SU-DHL-6 (cell line): Measurements from ENCODE around the gene DDX31.

Source experiments
- H2AFZ ChIP-seq: fragments of 200-600 bp; sonication (generic); 2 replicates; pipeline ENCODE4 v1.6.1; 2014; ENCODE audit warnings: low read depth, mild to moderate bottlenecking, moderate library complexity, mixed read lengths, antibody characterized with exemption, low read length; ENCODE audit not compliant: severe bottlenecking
- H3F3A ChIP-seq: fragments of 200-600 bp; shearing (Covaris generic); 2 replicates; pipeline ENCODE4 v1.6.0; 2016; ENCODE audit warnings: antibody characterized with exemption, mild to moderate bottlenecking; ENCODE audit not compliant: insufficient read depth
- H3K27ac ChIP-seq: fragments of 200-600 bp; sonication (generic); 2 replicates; pipeline ENCODE4 v1.5.1; 2016; ENCODE audit warnings: low read depth, mild to moderate bottlenecking, low read length, moderate library complexity, mixed read lengths
- H3K27me3 ChIP-seq: fragments of 200-600 bp; sonication (generic), shearing (Covaris generic); 2 replicates; pipeline ENCODE4 v1.6.0; 2014; ENCODE audit warnings: mild to moderate bottlenecking, low read length
- H3K36me3 ChIP-seq: fragments of 200-600 bp; sonication (generic); 2 replicates; pipeline ENCODE4 v1.6.1; 2014; ENCODE audit warnings: mild to moderate bottlenecking, low read length, mixed read lengths
- H3K4me2 ChIP-seq: fragments of 300-600, 200-600 bp; shearing (Covaris generic), sonication (generic); 2 replicates; pipeline ENCODE4 v1.6.0; 2014; ENCODE audit warnings: low read length, low read depth, mild to moderate bottlenecking; ENCODE audit not compliant: poor library complexity, severe bottlenecking
- H3K4me3 ChIP-seq: fragments of 200-600 bp; sonication (generic); 2 replicates; pipeline ENCODE4 v1.5.1; 2014; ENCODE audit warnings: antibody characterized with exemption, low read length, mild to moderate bottlenecking, mixed read lengths; ENCODE audit not compliant: insufficient read depth, poor library complexity, severe bottlenecking
- H3K79me2 ChIP-seq: fragments of 200-600 bp; sonication (generic); 2 replicates; pipeline ENCODE4 v1.6.1; 2014; ENCODE audit warnings: mild to moderate bottlenecking, low read length, moderate library complexity; ENCODE audit not compliant: insufficient read depth
- H3K9ac ChIP-seq: fragments of 200-600 bp; sonication (generic); 2 replicates; pipeline ENCODE4 v1.7.0; 2014; ENCODE audit warnings: mild to moderate bottlenecking, low read length
- H3K9me2 ChIP-seq: fragments of 200-600 bp; sonication (generic); replicated peaks from 2 replicates; pipeline ENCODE4 v1.6.1; 2014; ENCODE audit warnings: low read length; ENCODE audit not compliant: insufficient read depth
- H3K9me3 ChIP-seq: fragments of 200-600 bp; sonication (generic); 2 replicates; pipeline ENCODE4 v1.6.1; 2014; ENCODE audit warnings: low read length, mixed read lengths; ENCODE audit not compliant: insufficient read depth
- H4K20me1 ChIP-seq: fragments of 200-600 bp; sonication (generic); 2 replicates; pipeline ENCODE4 v1.6.1; 2014; ENCODE audit warnings: low read depth, mild to moderate bottlenecking, antibody characterized with exemption, low read length, moderate library complexity, mixed read lengths
- CTCF ChIP-seq: fragments of 200-600 bp; sonication (generic); IDR thresholded peaks from one replicate; pipeline ENCODE4 v1.5.1; 2017; ENCODE audit warnings: antibody characterized with exemption, mild to moderate bottlenecking, low read length, moderate library complexity; ENCODE audit not compliant: insufficient read depth, poor library complexity, severe bottlenecking
- EZH2phosphoT487 ChIP-seq: fragments of 200-600 bp; sonication (generic), shearing (Covaris generic); conservative IDR thresholded peaks from 2 replicates; pipeline ENCODE4 v1.6.1; 2018; ENCODE audit warnings: mild to moderate bottlenecking, antibody characterized with exemption, low read length, moderate library complexity, mixed read lengths

The DDX31 gene

GRCh38 chr9:132644251-132644650, 25.5 kb downstream of the DDX31 start:
- no peaks in the 10 kb centered on the region for H3F3A ChIP-seq
- no peak overlapping the region for H3K9ac ChIP-seq
- H4K20me1 ChIP-seq: no peaks in the 10 kb centered on the region
- no peak overlapping the region for H3K4me2 ChIP-seq
- H2AFZ ChIP-seq: no peak overlapping the region
- no peaks in the 10 kb centered on the region for H3K79me2 ChIP-seq
- no peak overlapping the region for H3K27ac ChIP-seq
- H3K27me3 ChIP-seq: no peaks in the 10 kb centered on the region
- no peak overlapping the region for H3K4me3 ChIP-seq
- no peaks in the 10 kb centered on the region for H3K9me2 ChIP-seq
- no peaks in the 10 kb centered on the region for H3K9me3 ChIP-seq
- TF ChIP-seq CTCF (no peak), EZH2phosphoT487 (no peak)
- H3K36me3 ChIP-seq: no peaks in the 10 kb centered on the region

- no peaks in the 10 kb centered on the region for H3K79me2 ChIP-seq
- no peaks in the 10 kb centered on the region for H4K20me1 ChIP-seq
- H3K36me3 ChIP-seq: no peaks in the 10 kb centered on the region
- no peaks in the 10 kb centered on the region for H3K9me3 ChIP-seq
- no peaks in the 10 kb centered on the region for H3K27me3 ChIP-seq
- TF ChIP-seq CTCF: no peak
- no peak for TF ChIP-seq EZH2phosphoT487
- no peaks in the 10 kb centered on the region for H3F3A ChIP-seq
- no peak overlapping the region for H3K4me2 ChIP-seq
- H2AFZ ChIP-seq: no peak overlapping the region
- no peak overlapping the region for H3K9ac ChIP-seq
- H3K9me2 ChIP-seq: no peaks in the 10 kb centered on the region
- H3K27ac ChIP-seq: no peak overlapping the region
- no peak overlapping the region for H3K4me3 ChIP-seq
Measured at GRCh38 chr9:132641216-132641615, 28.6 kb downstream of the DDX31 start.

- no peak overlapping the region for H3K4me3 ChIP-seq
- no peaks in the 10 kb centered on the region for H3F3A ChIP-seq
- H3K9me3 ChIP-seq: no peaks in the 10 kb centered on the region
- H3K9me2 ChIP-seq: no peaks in the 10 kb centered on the region
- TF ChIP-seq CTCF (no peak), EZH2phosphoT487 (no peak)
- no peak overlapping the region for H3K9ac ChIP-seq
- no peak overlapping the region for H2AFZ ChIP-seq
- no peak overlapping the region for H3K27ac ChIP-seq
- no peaks in the 10 kb centered on the region for H3K79me2 ChIP-seq
- no peak overlapping the region for H3K4me2 ChIP-seq
- no peaks in the 10 kb centered on the region for H3K27me3 ChIP-seq
- H3K36me3 ChIP-seq: no peaks in the 10 kb centered on the region
- no peaks in the 10 kb centered on the region for H4K20me1 ChIP-seq
Measured at GRCh38 chr9:132639322-132639721, 30.5 kb downstream of the DDX31 start.

GRCh38 chr9:132638240-132638639, 31.5 kb downstream of the DDX31 start:
- no peak overlapping the region for H3K4me2 ChIP-seq
- H2AFZ ChIP-seq: no peak overlapping the region
- no peaks in the 10 kb centered on the region for H3K27me3 ChIP-seq
- TF ChIP-seq EZH2phosphoT487: no peak
- no peak for TF ChIP-seq CTCF
- no peaks in the 10 kb centered on the region for H3K9me2 ChIP-seq
- H3K27ac ChIP-seq: no peak overlapping the region
- H3K36me3 ChIP-seq: no peaks in the 10 kb centered on the region
- H3F3A ChIP-seq: no peaks in the 10 kb centered on the region
- H4K20me1 ChIP-seq: no peaks in the 10 kb centered on the region
- H3K79me2 ChIP-seq: no peaks in the 10 kb centered on the region
- no peak overlapping the region for H3K9ac ChIP-seq
- no peak overlapping the region for H3K4me3 ChIP-seq
- no peaks in the 10 kb centered on the region for H3K9me3 ChIP-seq
